Left ventricle myocardium superior (tissue), 1 donor: ENCODE measurements around the gene RPS15A. TPM values are rescaled to one million over a fixed set of nuclear protein-coding genes. Genes with fewer than 3 reads are reported as not detected.
A peak's percentile ranks its signal among the peaks of the same experiment; 100 is the strongest.
"Not testable (repeated sequence)": the region's sequence is repeated elsewhere in the genome, so short reads cannot be mapped to it uniquely, and the experiment has no call there.

Experiments
- ATAC-seq: fragments of 200-7000 bp; cut with Tn5 transposase; one replicate; pipeline ENCODE4 v1.9.1; 2020; ENCODE audit warnings: mild to moderate bottlenecking, moderate library complexity
- DNase-seq: peaks from one replicate; pipeline ENCODE4 v3.0.0-alpha.2; 2020
- intact Hi-C: fragments of 100-400 bp; cut with micrococcal nuclease; formaldehyde crosslinking; loops from one replicate; pipeline ENCODE4 v1.11.0; 2022
- total RNA-seq: library from RNA; stranded (reverse); fragmentation: NEBNext Ultra II Directional; extraction: Animal tissue kit (Norgen Biotek cat#: 25700); gene quantifications from one replicate; pipeline ENCODE4 v1.2.1, GENCODE V29; 2021
- donor health status: DM: no; HTN: yes; CAD: no; lungs with severe emphysema.

RPS15A gene
- total RNA-seq, 1 donor from 2014 or later = 683 TPM

DNA sequence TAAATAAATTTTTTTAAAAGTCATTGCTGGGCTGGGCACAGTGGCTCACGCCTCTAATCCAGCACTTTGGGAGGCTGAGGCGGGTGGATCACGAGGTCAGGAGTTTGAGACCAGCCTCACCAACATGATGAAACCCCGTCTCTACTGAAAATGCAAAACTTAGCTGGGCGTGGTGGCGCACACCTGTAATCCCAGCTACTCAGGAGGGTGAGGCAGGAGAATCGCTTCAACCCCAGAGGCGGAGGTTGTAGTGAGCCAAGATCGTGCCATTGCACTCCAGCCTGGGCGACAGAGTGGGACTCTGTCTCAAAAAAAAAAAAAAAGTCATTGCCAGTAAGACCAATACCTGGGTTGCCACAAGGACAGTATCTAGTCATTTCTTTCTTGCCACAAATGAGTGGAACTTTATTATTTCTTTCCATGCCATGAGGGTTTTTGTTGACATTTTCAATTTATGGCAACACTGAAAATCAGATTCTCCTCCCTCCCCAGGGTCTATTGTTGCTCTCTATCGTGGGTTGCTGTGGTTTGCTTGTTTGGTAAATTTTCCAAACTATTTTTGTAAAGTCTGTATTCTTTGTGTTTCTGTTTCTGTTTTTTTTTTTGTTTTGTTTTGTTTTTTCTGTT is 19.7 kb downstream of the RPS15A start:
- DNase-seq, ATAC-seq, intact Hi-C loops: not testable (repeated sequence)

- intact Hi-C loops, DNase-seq, ATAC-seq: not testable (repeated sequence)
These were observed 22.9 kb downstream of the RPS15A start for GRCh38 chr16:18767217-18767616.

GRCh38 chr16:18762713-18763112 is 27.4 kb downstream of the RPS15A start:
- ATAC-seq, intact Hi-C loops, DNase-seq: not testable (repeated sequence)

DNA sequence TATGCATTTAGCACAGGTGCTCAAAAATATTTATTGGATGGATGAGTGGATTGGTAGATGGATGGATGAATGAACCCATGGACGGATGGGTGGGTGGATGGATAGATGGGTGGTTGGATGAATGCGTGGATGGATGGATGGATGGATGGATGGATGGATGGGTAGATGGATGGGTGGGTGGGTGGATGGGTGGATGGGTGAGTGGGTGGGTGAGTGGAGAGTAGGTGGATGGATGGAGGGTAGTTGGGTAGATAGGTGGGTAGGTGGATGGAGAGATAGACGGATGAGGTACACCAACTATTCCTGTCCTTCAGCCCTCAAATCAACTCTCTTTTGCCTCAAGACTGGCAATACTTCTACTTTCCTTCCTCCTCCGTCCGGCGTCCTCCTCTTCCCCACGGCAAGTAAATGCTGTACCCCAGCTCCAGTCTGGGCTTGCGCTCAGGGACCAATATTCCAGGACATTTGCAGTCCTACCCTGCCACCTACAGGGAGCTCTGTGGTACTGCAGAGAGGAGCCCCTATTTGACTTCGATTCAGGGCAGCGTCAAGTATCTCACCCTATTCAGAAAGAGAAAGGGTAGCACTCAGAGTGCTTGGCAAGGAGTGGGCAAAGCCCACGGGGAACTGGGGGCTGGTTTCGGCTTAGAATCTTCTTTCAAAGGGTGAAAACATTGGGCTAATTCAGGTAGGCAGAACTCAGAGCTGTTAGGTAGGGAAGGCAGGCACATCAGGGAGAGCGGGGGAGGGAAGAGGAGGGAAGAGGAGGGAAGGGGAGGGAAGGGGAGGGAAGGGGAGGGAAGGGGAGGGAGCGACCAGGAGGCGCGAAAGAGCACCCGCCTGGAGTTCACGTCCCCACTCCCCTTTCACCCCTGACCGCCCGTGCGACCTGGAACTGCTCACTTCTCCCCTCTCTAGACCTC is 30.3 kb downstream of the RPS15A start:
- peak; percentile 40 for DNase-seq
- intact Hi-C loops = not testable (repeated sequence)
- peak; percentile 90 for ATAC-seq

- intact Hi-C loops, DNase-seq, ATAC-seq: not testable (repeated sequence)
These were observed 32.0 kb downstream of the RPS15A start for GRCh38 chr16:18757960-18758660.

GRCh38 chr16:18756639-18757038 is 33.5 kb downstream of the RPS15A start:
- DNase-seq, ATAC-seq, intact Hi-C loops: not testable (repeated sequence)

DNA sequence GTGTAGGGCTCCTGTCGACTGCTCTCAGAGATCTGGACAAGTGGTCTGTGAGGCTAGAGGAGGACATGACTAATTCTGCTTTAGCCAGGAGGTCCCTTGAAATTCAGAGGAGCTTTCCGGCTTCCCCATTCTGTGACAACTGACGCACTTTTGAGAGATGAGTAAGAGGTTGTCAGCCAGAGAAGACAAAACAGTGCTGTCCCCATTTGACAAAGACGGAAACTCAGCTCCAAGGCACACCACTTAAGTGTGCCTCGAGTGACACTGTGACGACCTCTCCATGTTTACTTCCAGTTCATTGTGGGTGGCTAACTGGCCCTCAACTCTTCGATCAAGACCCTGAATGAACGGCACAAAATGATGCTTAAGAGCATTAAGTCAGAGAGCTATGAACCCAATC is 47.3 kb downstream of the RPS15A start:
- intact Hi-C loops, DNase-seq, ATAC-seq: not testable (repeated sequence)

GRCh38 chr16:18740027-18740426 is 50.1 kb downstream of the RPS15A start:
- intact Hi-C loops, DNase-seq: not testable (repeated sequence)

GRCh38 chr16:18738768-18739167 is 51.4 kb downstream of the RPS15A start:
- DNase-seq, intact Hi-C loops, ATAC-seq: not testable (repeated sequence)

More at GRCh38 chr16:18740027-18740426, 50.1 kb downstream of the RPS15A start:
- ATAC-seq = not testable (repeated sequence)

DNA sequence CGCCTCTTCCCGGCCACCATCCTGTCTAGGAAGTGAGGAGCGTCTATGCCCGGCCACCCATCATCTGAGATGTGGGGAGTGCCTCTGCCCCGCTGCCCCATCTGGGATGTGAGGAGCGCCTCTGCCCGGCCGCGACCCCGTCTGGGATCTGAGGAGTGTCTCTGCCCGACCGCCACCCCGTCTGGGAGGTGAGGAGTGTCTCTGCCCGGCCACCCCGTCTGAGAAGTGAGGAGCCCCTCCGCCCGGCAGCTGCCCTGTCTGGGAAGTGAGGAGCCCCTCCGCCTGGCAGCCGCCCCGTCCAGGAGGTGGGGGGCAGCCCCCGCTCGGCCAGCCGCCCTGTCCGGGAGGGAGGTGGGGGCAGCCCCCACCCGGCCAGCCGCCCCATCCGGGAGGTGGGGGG is 55.9 kb downstream of the RPS15A start:
- intact Hi-C loops, ATAC-seq: not testable (repeated sequence)
- DNase-seq = peak; percentile 26

Other genes with a start within 250 kb of the RPS15A start
- gene NOMO2, start 228.2 kb downstream of the RPS15A start, total RNA-seq = 180 TPM
- 25.9 TPM for gene ARL6IP1, start 11.2 kb upstream of the RPS15A start, total RNA-seq
- 42.5 TPM for gene SMG1, start 136.1 kb upstream of the RPS15A start, total RNA-seq
- 1.1 TPM for gene TMC7, start 193.6 kb upstream of the RPS15A start, total RNA-seq